CD14-positive monocyte (primary cell): ENCODE results near the gene MTFP1. TPM values are rescaled to one million over a fixed set of nuclear protein-coding genes. Genes with fewer than 3 reads are reported as not detected.

Source experiments
- DNase-seq, 3 donors: peaks; one replicate each; pipeline ENCODE4 v3.0.0-alpha.2; 2011 to 2022
- H2AFZ ChIP-seq: 2 replicates; pipeline ENCODE4 v1.6.0; 2012; ENCODE audit warnings: mild to moderate bottlenecking, low read depth, low read length, inconsistent platforms; ENCODE audit not compliant: insufficient read depth, poor library complexity, severe bottlenecking
- H3K27ac ChIP-seq, 2 donors: 1 replicate in 1 of 2; 2 replicates in 1 of 2; pipeline ENCODE4 v1.5.1; 2012 to 2013; ENCODE audit warnings: low read length in 2 of 2, control low read depth in 1 of 2, inconsistent platforms in 1 of 2, low read depth in 1 of 2, mild to moderate bottlenecking in 1 of 2
- H3K27me3 ChIP-seq, 2 donors: one replicate each; pipeline versions ENCODE4 v1.6.0 to v1.6.1; 2011 to 2013; ENCODE audit warnings: low read length in 2 of 2; ENCODE audit not compliant: control insufficient read depth in 2 of 2, insufficient read depth in 2 of 2
- H3K36me3 ChIP-seq, 2 donors: replicated peaks in 1 of 2; 1 replicate in 1 of 2; 2 replicates in 1 of 2; pipeline versions ENCODE4 v1.5.1 to v1.6.1; 2012 to 2013; ENCODE audit warnings: low read length in 2 of 2, control low read depth in 1 of 2, inconsistent platforms in 1 of 2, mild to moderate bottlenecking in 1 of 2; ENCODE audit not compliant: insufficient read depth in 2 of 2, control insufficient read depth in 1 of 2
- H3K4me1 ChIP-seq, 2 donors: 1 replicate in 1 of 2; 2 replicates in 1 of 2; pipeline versions ENCODE4 v1.5.1 to v1.6.1; 2012 to 2013; ENCODE audit warnings: low read length in 2 of 2, control low read depth in 1 of 2, inconsistent platforms in 1 of 2, mild to moderate bottlenecking in 1 of 2, moderate library complexity in 1 of 2; ENCODE audit not compliant: insufficient read depth in 2 of 2, control insufficient read depth in 1 of 2
- H3K4me2 ChIP-seq: replicated peaks from 2 replicates; pipeline ENCODE3; 2012; ENCODE audit warnings: low read length, moderate library complexity, mild to moderate bottlenecking; ENCODE audit not compliant: poor library complexity, severe bottlenecking; ENCODE audit errors: extremely low read depth
- H3K4me3 ChIP-seq, 3 experiments: fragments of 200-600 bp in 1 of 3; sonication (generic) in 1 of 3; replicated peaks in 1 of 3; 1 replicate in 2 of 3; 2 replicates in 1 of 3; pipeline ENCODE4 v1.5.1; 2011 to 2013; ENCODE audit warnings: low read length in 3 of 3, mild to moderate bottlenecking in 3 of 3, control low read depth in 2 of 3, low read depth in 2 of 3, inconsistent platforms in 1 of 3, moderate library complexity in 1 of 3
- H3K79me2 ChIP-seq: 2 replicates; pipeline ENCODE4 v1.6.0; 2012; ENCODE audit warnings: mild to moderate bottlenecking, control low read depth, inconsistent platforms, low read length, moderate library complexity; ENCODE audit not compliant: insufficient read depth
- H3K9ac ChIP-seq: 2 replicates; pipeline ENCODE4 v1.6.0; 2017; ENCODE audit warnings: low read length, mild to moderate bottlenecking; ENCODE audit not compliant: insufficient read depth, poor library complexity, severe bottlenecking
- H3K9me3 ChIP-seq, 2 donors: replicated peaks in 1 of 2; 1 replicate in 1 of 2; 2 replicates in 1 of 2; pipeline versions ENCODE4 v1.5.1 to v1.6.1; 2012 to 2013; ENCODE audit warnings: low read length in 2 of 2, control low read depth in 1 of 2; ENCODE audit not compliant: control insufficient read depth in 1 of 2, insufficient read depth in 1 of 2
- H4K20me1 ChIP-seq: 2 replicates; pipeline ENCODE4 v1.6.0; 2012; ENCODE audit warnings: mild to moderate bottlenecking, low read length, control low read depth, moderate library complexity; ENCODE audit not compliant: insufficient read depth
- H3K27ac Mint-ChIP-seq, 7 donors: one replicate each; pipeline ENCODE4 v1.8.0; 2020; ENCODE audit warnings: mild to moderate bottlenecking in 7 of 7, mixed read lengths in 7 of 7, moderate library complexity in 6 of 7, inconsistent platforms in 2 of 7
- H3K27me3 Mint-ChIP-seq, 3 donors: one replicate each; pipeline ENCODE4 v1.8.0; 2021 to 2022; ENCODE audit warnings: low read depth in 3 of 3, mild to moderate bottlenecking in 3 of 3, mixed read lengths in 3 of 3, moderate library complexity in 3 of 3, inconsistent platforms in 1 of 3
- H3K36me3 Mint-ChIP-seq, 2 donors: one replicate each; pipeline ENCODE4 v1.8.0; 2020; ENCODE audit warnings: mixed read lengths in 2 of 2, inconsistent platforms in 1 of 2, mild to moderate bottlenecking in 1 of 2
- H3K4me1 Mint-ChIP-seq: one replicate; pipeline ENCODE4 v1.8.0; 2020; ENCODE audit warnings: mild to moderate bottlenecking, mixed read lengths
- H3K4me3 Mint-ChIP-seq, 2 donors: one replicate each; pipeline ENCODE4 v1.8.0; 2020; ENCODE audit warnings: mild to moderate bottlenecking in 2 of 2, mixed read lengths in 2 of 2, moderate library complexity in 1 of 2
- H3K9me3 Mint-ChIP-seq, 7 donors: one replicate each; pipeline ENCODE4 v1.8.0; 2020 to 2022; ENCODE audit warnings: mixed read lengths in 7 of 7, mild to moderate bottlenecking in 6 of 7, moderate library complexity in 6 of 7, inconsistent platforms in 2 of 7
- WGBS: methylation state at CpG from one replicate; pipeline ENCODE4 v1.1.5; 2013; ENCODE audit warnings: missing lambda C conversion rate; ENCODE audit not compliant: insufficient coverage; 5-methylcytosine and 5-hydroxymethylcytosine counted together
- intact Hi-C, 2 donors: fragments of 100-400 bp; cut with micrococcal nuclease; formaldehyde crosslinking; loops; one replicate each; pipeline versions ENCODE4 v1.15.0 to v1.15.1; 2023
- polyA plus RNA-seq, 3 donors: library from polyadenylated mRNA; depleted of rRNA in 1 of 3; unstranded in 2 of 3; stranded (reverse) in 1 of 3; fragments of 300-500 nt in 2 of 3; fragments of >200 nt in 1 of 3; fragmentation: Illumina TruSeq in 2 of 3; gene quantifications; 1 replicate in 2 of 3; 2 replicates in 1 of 3; pipeline ENCODE4 v1.2.3, GENCODE V29; 2012 to 2021
- TF ChIP-seq, protein P1 (sequence below): fragments of 200-600 bp; IDR thresholded peaks from one replicate; pipeline ENCODE4 v1.8.0; 2022; ENCODE audit warnings: antibody characterized with exemption, mild to moderate bottlenecking

The MTFP1 gene
- polyA plus RNA-seq, 3 donors: 6.2 to 14.2 (median 7.5) TPM

DNA sequence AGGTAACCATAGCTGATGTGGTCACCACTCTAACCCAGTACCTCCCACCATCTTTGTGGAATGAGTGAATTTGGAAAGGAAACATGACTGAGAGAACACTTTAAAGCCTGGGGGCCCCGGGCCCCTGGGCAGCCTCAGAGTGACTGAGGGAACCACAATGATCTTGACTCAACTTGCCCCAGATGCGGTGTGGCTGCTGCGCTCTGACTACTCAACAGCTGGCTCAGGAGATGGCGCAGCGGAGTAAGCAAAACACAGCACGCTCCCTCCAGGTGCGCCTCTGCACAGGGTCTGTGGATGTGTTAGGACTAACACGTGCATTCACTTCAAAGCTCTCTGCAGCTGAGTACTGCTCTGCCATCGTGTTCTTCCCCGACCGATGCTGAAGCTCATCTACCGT lies 44.3 kb upstream of the MTFP1 start:
- peaks cover under 1 to 4% of the 10 kb centered on the region in 2 donors for H3K4me1 ChIP-seq
- H3K27me3 ChIP-seq: no peaks in the 10 kb centered on the region
- no peaks in the 10 kb centered on the region for H3K9me3 ChIP-seq
- no peak overlapping the region for H2AFZ ChIP-seq
- no peak for DNase-seq
- H3K27ac ChIP-seq: no peak overlapping the region
- Mint-ChIP-seq H3K27me3 (peaks cover 0 to 3% (median 0%) of the 10 kb centered on the region in 3 donors), H3K4me3 (no peak overlapping the region), H3K27ac (no peak overlapping the region), H3K36me3 (peaks cover 18 to 39% of the 10 kb centered on the region in 2 donors), H3K4me1 (peaks cover 6% of the 10 kb centered on the region), H3K9me3 (no peaks in the 10 kb centered on the region)
- no peak overlapping the region for H3K4me2 ChIP-seq
- TF ChIP-seq, protein P1, sequence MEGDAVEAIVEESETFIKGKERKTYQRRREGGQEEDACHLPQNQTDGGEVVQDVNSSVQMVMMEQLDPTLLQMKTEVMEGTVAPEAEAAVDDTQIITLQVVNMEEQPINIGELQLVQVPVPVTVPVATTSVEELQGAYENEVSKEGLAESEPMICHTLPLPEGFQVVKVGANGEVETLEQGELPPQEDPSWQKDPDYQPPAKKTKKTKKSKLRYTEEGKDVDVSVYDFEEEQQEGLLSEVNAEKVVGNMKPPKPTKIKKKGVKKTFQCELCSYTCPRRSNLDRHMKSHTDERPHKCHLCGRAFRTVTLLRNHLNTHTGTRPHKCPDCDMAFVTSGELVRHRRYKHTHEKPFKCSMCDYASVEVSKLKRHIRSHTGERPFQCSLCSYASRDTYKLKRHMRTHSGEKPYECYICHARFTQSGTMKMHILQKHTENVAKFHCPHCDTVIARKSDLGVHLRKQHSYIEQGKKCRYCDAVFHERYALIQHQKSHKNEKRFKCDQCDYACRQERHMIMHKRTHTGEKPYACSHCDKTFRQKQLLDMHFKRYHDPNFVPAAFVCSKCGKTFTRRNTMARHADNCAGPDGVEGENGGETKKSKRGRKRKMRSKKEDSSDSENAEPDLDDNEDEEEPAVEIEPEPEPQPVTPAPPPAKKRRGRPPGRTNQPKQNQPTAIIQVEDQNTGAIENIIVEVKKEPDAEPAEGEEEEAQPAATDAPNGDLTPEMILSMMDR: no peak
- H3K4me3 ChIP-seq: no peak overlapping the region
- no peaks in the 10 kb centered on the region for H3K79me2 ChIP-seq
- WGBS: 90% methylated on average over 8 of the region's 12 CpGs
- H3K36me3 ChIP-seq: peaks cover 4 to 17% of the 10 kb centered on the region in 2 donors
- intact Hi-C loops: no loop called here
- no peaks in the 10 kb centered on the region for H4K20me1 ChIP-seq
- H3K9ac ChIP-seq: no peak overlapping the region

DNA sequence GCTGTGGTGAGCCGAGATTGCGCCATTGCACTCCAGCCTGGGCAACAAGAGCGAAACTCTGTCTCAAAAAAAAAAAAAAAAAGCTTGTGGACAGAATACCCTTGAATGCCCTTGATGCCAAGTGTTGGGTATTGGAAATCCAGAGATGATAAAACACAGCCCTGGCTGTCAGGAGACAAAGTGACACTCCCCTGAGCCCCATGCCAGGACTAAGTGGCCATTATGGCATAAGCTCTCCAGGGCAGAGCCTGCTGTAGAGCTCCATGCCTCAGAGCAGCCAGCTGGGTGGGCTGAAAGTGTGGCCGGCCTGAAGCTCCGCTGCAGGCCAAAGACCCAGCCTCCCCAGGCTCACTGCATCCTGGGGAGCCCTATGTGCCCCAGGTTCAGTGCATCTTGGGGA lies 43.2 kb upstream of the MTFP1 start:
- Mint-ChIP-seq H3K4me3 (no peak overlapping the region), H3K27ac (no peak overlapping the region), H3K9me3 (no peaks in the 10 kb centered on the region)

More for the DNA sequence above, 43.2 kb upstream of the MTFP1 start:
- H3K4me2 ChIP-seq: no peak overlapping the region
- no peaks in the 10 kb centered on the region for H3K9me3 ChIP-seq
- H3K4me3 ChIP-seq: no peak overlapping the region
- WGBS: 96% methylated on average over 4 of the region's 5 CpGs
- DNase-seq: no peak
- peaks cover 4 to 17% of the 10 kb centered on the region in 2 donors for H3K36me3 ChIP-seq
- intact Hi-C loops: no loop called here
- no peak overlapping the region for H2AFZ ChIP-seq
- peaks cover 6 to 10% of the 10 kb centered on the region in 2 donors for H3K4me1 ChIP-seq
- no peaks in the 10 kb centered on the region for H3K27me3 ChIP-seq
- H3K36me3 Mint-ChIP-seq: peaks cover 18 to 36% of the 10 kb centered on the region in 2 donors
- H3K4me1 Mint-ChIP-seq: peaks cover 13% of the 10 kb centered on the region
- H3K9ac ChIP-seq: no peak overlapping the region
- no peaks in the 10 kb centered on the region for H4K20me1 ChIP-seq
- TF ChIP-seq, protein P1: no peak
- H3K27me3 Mint-ChIP-seq: peaks cover 0 to 4% (median 0%) of the 10 kb centered on the region in 3 donors
- H3K27ac ChIP-seq: no peak overlapping the region
- H3K79me2 ChIP-seq: no peaks in the 10 kb centered on the region
